ENCODE results near the gene TGFA.

The TGFA gene

DNA sequence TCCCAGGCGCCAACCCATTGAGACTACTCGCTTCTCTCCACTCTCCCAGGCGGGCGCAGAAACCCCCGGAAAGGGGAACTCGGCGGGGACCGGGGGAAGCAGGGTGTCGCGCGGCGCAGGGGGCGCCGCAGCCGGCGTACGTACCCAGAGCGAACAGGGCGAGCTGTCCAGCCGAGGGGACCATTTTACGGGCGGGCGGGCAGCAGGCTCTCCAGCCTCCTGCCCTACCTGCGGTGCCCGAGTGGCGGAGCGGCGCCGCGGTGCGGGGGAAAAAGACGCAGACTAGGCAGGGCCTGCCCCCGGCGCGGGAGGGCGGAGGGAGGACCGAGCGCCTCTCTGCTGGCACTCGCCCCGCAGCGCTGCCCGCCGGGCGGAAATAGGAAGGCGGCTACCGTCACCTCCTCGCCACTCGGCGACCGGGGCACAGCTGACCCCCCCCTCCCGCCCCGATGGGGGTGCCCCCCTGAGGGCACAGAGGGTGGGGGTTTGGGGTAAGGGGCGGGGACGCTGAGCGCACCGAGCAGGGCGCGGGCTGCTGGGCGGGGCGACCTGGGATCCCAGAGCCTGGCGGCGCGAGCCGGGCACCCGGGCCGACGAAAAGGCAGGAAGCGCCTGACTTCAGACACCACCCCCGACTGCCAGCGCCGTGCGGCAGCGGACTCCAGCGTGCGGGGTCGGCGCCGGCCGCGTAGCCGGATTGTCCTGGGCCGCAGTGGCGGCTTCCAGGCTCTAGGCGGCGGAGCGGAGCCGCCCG lies at the start of gene TGFA:
TSS of gene TGFA (minus strand) at position 243 of the 754 bp plus-strand sequence. CDS start at position 184, 59 bp downstream.
- DNase-seq (ENCODE audit: low spot score) = peak; percentile 58

DNA sequence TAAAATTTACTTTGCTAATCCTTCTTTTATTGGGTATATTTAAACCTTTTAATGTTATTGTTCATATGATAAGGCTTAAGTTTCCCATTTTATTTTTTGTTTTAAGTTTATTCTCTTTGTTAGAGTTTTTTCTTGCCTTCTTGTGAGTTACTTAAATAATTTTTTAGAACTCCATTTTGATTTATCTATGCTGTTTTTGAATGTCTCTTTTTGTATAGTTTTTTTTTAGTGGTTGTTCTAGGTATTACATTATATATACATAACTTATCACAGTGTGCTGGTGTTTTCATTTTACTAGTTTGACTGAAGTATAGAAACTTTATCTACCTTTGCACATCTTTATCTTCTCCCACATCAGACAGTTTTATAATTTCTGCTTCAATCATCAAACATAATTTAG lies 49.4 kb upstream of the TGFA start:
- DNase-seq (ENCODE audit: low spot score) = no peak

DNA sequence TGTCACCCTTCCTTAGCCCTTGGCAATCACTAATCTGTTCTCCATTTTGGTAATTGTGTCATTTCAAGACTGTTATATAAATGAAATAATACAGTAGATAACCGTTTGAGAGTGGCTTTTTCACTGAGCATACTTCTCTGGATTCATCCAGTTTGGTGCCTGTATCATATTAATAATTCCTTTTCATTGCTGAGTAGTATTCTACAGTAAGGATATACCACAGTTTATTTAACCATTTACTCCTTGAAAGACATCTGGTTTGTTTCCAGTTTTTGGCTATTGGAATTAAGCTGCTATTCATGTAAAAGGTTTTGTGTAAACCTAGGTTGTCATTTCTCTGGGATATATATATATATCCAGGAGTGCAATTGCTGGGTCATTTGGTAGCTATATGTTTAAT lies 44.6 kb upstream of the TGFA start:
- DNase-seq (ENCODE audit: low spot score) = no peak

- DNase-seq (ENCODE audit: low spot score) = no peak
These were observed 43.1 kb upstream of the TGFA start for GRCh38 chr2:70596739-70597138.

GRCh38 chr2:70596293-70596692 lies 42.7 kb upstream of the TGFA start:
- no peak for DNase-seq (ENCODE audit: low spot score)

GRCh38 chr2:70583091-70583490 lies 29.5 kb upstream of the TGFA start:
- DNase-seq (ENCODE audit: low spot score) = no peak

GRCh38 chr2:70580352-70580751 lies 26.7 kb upstream of the TGFA start:
- no peak for DNase-seq (ENCODE audit: low spot score)

DNA sequence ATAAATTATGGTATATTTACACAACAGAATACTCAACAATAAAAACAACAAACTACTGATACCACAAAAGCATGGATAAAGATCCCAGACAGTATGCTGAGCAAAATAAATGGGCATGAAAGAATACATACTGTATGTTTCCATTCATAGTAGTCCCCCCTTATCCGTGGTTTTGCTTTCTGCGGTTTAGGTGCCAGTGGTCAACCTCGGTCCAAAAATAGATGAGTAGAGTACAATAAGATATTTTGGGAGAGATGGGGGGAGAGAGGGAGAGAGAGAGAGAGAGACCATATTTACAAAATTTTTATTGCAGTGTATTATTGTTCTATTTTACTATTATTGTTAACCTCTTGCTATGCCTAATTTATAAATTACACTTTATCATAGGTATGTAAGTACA lies 21.0 kb upstream of the TGFA start:
- no peak for DNase-seq (ENCODE audit: low spot score)

DNA sequence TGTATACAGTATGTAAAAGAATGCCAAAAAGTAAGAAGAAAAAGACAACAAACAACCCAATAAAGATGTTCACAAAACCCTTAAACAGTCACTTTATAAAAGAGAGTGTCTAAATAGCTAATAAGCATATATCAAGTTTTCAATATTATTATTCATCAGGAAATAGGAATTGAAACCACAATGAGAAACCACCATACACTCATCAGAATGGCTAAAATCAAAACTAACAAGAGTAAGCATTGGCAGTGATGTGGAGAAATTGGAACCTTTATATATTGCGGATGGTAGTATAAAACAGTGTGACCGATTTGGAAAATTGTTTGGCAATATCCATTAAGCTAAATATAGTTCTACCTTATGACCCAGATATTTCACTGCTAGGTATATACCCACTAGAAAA lies 20.5 kb upstream of the TGFA start:
- no peak for DNase-seq (ENCODE audit: low spot score)

- DNase-seq (ENCODE audit: low spot score) = no peak
These were observed 16.5 kb upstream of the TGFA start for GRCh38 chr2:70570041-70570661.

DNA sequence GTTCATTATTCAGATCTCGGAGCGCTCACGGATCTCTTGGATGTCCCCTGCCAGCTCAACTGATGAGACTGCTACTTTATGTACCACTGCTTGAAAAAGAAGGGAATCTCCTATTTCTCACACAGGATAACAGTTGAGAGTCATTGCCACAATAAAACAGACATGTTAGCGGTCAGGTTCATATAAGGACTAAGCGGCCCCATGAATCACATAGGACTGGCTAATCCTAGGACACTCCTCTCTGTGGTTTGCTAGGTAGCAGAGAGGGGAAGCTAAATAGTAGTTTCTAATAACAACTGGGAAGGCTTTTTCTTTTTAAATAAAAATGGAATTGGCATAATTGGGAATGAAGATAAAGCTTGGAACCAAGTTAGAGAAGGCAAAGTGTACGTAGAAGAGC lies 15.9 kb upstream of the TGFA start:
- DNase-seq (ENCODE audit: low spot score) = no peak

- DNase-seq (ENCODE audit: low spot score) = no peak
These were observed 13.3 kb upstream of the TGFA start for GRCh38 chr2:70566906-70567305.

- DNase-seq (ENCODE audit: low spot score) = no peak
These were observed 12.8 kb upstream of the TGFA start for GRCh38 chr2:70566464-70566863.

DNA sequence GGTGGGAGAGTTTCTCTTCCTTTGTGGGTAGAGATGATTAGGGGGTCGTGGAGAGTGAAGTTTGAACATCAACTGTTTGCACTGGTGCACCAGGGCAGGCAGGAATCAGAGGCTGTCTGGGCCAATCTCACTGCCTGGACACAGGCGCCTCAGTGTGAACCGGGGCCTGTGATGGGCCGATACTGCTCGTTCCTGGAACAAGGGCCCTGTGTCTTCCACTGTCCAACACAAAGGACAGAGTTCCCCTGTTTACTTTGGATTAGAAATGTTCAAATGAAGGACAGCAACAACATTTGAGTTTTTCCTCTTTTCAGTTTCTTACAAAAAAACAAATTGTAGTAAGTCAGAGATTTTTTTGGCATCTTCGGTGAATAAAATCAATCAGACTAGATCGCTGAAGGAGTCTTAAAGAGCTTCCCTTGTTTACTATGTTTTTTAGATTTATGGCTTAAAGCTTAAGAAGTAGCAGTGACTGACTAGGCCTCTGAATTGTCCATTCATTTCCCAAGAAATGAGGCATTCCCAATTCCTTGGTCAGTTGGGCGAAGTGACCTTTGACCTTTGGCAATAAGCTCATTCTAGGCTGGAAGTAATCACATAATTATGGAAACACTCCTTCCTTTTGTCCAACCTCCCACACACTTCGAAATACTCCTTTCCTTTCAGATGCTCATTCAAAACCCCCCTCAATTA lies 11.6 kb upstream of the TGFA start:
- DNase-seq (ENCODE audit: low spot score) = no peak

DNA sequence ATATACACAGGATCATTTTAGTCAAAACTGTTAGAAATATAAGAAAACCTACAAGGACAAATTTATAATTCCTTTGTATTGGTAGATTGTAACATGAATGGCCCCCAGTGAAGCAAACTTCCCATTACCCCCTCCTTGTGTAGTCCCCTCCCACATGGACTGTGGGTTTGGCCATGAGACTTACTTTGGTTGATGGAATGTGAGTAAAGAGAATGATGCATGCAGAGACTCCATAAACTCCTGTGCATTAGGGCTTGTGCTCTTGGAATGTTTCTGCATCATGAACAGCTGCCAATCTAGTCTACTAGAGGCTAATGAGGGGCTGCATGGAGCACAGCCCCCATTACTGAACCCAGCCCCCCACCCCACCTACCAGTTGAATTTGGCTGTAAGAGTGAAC lies 8.3 kb upstream of the TGFA start:
- DNase-seq (ENCODE audit: low spot score) = no peak

DNA sequence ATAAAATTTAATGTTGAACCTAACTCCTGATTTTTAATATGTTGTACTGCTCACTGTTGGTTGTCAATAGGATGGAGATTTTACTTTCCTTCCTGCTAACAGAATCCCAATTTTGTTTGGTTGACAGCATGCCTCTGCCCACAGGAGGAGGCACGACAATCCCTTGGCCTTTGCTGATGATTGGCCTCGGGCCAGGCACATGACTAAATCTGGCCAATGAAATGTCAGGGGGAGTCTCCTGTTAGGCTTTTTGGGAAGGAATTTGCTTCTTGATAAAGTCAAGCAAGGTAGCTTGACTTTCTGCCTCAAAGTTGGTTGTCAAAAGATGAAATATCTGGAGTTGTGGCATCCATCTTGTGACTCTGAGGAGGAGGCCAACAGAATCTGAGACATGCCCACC lies 6.8 kb upstream of the TGFA start:
- DNase-seq (ENCODE audit: low spot score) = no peak

DNA sequence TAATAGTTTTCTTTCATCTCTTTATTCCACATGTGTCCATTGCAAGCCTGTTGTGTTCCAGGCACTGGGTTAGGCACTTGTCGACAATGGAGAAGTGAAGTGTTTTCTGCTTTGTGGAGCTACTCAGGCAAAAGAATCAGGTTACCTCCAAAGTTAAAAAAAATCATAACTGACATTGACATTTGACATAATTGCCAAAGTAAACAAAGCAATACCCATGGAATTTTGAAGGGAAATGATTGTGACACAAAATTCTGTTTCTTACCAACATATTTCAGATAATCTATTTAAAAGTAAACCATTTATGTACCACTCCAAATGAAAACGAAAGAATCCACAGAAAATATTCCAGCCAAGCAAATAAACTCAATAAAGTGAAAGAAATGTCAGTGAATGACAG lies 6.4 kb upstream of the TGFA start:
- DNase-seq (ENCODE audit: low spot score) = no peak

DNA sequence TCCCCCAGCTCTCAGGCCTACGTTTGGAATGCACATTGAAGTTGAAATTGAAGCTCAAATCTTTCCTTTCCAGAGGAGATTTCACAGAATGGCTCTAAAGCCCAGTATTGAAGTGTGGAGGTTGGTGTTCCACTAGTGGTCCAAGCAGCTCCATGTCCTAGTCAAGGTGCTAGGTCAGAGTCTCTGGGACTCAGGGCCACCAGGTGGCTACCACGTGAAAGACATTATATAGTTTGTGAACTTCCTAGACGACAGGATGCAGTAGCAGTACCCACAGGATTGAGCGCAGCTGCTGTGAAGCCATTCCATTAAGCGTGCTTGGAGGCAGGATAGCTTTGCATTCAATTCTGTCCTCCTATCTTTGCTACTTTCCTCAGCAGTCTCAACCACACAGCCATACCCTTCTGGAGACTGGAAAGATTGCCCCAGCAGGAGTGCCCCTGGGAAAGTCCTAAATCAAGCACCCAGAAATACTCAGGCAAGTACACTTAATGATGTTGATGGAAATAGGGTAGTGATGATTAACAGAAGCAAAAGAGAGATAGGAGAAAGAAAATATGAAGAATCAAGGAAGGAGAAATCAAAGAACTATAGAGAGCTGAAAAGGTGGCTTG lies 4.7 kb upstream of the TGFA start:
- DNase-seq (ENCODE audit: low spot score) = no peak

GRCh38 chr2:70557171-70557838 lies 3.7 kb upstream of the TGFA start:
- DNase-seq (ENCODE audit: low spot score) = no peak

DNA sequence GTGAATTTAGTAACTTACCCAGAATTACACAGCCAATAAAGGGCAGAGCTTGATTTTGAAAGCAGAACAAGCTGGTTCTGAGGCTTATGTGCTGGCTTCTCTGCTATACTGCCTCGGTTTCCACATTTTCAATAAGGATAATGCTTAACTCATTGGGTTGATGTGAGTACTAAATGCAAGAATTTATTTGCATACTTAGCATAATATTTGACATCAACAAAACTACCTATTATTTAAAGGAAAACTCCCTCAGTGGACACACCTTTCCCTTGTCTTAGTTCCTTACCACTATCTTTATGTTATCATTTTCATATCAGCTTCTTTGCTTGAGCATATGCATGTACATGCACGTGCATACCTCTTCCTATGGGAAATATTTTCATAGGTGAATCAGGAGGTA lies 3.0 kb upstream of the TGFA start:
- DNase-seq (ENCODE audit: low spot score) = no peak

DNA sequence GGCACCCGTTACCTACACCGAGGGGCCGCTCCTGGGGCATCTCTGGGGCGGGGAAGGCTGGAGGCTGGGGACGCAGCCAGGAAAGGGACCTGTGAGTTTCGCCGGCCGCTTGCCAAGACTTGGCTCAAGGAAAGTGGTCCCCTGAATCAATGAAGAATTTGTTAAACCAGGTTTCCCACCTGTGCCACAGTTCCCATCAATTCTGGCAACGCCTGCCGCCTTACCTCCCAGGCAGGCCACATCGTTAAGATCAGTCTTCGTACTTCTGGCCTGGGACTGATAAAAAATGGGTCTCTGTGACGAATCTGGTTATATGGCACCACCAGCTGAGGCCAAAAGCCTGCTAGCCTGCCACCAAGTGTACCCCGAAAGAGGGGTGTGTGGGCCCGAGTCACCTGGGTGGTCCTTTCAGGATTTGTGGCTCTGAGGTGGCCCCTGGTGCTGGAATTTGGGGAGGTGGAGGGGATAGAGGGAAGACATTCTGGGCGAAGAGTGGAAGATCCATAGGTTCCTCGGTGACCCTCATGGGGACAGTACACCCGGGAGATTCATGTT lies 789 bp upstream of the TGFA start:
- DNase-seq (ENCODE audit: low spot score) = no peak

DNA sequence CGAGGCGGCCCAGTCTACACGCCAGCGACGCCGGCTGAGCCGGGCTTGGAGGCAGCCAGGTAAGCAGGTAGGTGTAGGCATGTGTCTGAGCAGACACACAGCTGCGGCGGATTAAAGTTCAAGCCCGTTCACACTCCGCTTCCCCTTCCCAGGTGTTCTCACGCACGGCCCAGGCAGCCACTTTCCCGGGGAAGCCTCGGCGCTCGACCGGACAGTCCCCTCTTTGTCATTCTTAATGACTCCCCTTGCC lies 367 bp downstream of the TGFA start:
- DNase-seq (ENCODE audit: low spot score) = no peak

Measured in kidney capillary endothelial cell (primary cell).